GM20000 (cell line): Measurements from ENCODE around the gene SEPTIN10.

Experiments
- DNase-seq: peaks from one replicate; pipeline ENCODE4 v3.0.0; 2012; ENCODE audit warnings: low spot score
- CTCF ChIP-seq: IDR thresholded peaks from 2 replicates; pipeline ENCODE4 v1.5.1; 2012; ENCODE audit warnings: mild to moderate bottlenecking, control low read depth; ENCODE audit errors: extremely low read depth, missing control alignments

Gene SEPTIN10

GRCh38 chr2:109562421-109562820, 51.3 kb downstream of the SEPTIN10 start:
- DNase-seq = no peak
- no peak for TF ChIP-seq CTCF

- no peak for TF ChIP-seq CTCF
- DNase-seq = no peak
Observed at GRCh38 chr2:109560265-109560664, 53.5 kb downstream of the SEPTIN10 start.

- no peak for TF ChIP-seq CTCF
- no peak for DNase-seq
Observed at GRCh38 chr2:109558076-109558882, 55.5 kb downstream of the SEPTIN10 start.

- no peak for TF ChIP-seq CTCF
- no peak for DNase-seq
Observed at GRCh38 chr2:109557309-109557708, 56.5 kb downstream of the SEPTIN10 start.

GRCh38 chr2:109555346-109555900, 58.3 kb downstream of the SEPTIN10 start:
- DNase-seq = no peak
- TF ChIP-seq CTCF = no peak

- DNase-seq = no peak
- no peak for TF ChIP-seq CTCF
Observed at GRCh38 chr2:109554758-109555157, 59.0 kb downstream of the SEPTIN10 start.

- DNase-seq = no peak
- no peak for TF ChIP-seq CTCF
Observed at GRCh38 chr2:109549016-109549590, 64.7 kb downstream of the SEPTIN10 start.
